Hematopoietic multipotent progenitor cell treated with erythropoietin and hydrocortisone succinate and interleukin-3 and kit ligand, for 4 days (in vitro differentiated cells): Measurements from ENCODE around the gene FAM234A.
A peak's percentile ranks its signal among the peaks of the same experiment; 100 is the strongest.
"Not testable (repeated sequence)": the region's sequence is repeated elsewhere in the genome, so short reads cannot be mapped to it uniquely, and the experiment has no call there.

Source experiments
- DNase-seq: peaks from one replicate; pipeline ENCODE4 v3.0.0-alpha.2; 2015

FAM234A gene

GRCh38 chr16:266258-267164, 31.9 kb downstream of the FAM234A start:
- no peak for DNase-seq

DNA sequence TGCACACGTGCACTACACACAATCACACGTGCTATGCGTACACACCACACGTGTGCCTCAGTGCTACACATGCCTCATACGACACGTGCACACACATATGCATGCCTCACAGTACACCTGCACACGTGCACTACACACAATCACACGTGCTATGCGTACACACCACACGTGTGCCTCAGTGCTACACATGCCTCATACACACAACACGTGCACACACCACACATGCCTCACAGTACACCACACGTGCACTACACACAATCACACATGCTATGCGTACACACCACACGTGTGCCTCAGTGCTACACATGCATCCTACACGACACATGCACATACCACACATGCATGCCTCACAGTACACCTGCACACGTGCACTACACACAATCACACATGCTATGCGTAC, 32.9 kb downstream of the FAM234A start:
- not testable (repeated sequence) for DNase-seq

GRCh38 chr16:268141-269053, 33.8 kb downstream of the FAM234A start:
- peak; percentile 54 for DNase-seq

DNA sequence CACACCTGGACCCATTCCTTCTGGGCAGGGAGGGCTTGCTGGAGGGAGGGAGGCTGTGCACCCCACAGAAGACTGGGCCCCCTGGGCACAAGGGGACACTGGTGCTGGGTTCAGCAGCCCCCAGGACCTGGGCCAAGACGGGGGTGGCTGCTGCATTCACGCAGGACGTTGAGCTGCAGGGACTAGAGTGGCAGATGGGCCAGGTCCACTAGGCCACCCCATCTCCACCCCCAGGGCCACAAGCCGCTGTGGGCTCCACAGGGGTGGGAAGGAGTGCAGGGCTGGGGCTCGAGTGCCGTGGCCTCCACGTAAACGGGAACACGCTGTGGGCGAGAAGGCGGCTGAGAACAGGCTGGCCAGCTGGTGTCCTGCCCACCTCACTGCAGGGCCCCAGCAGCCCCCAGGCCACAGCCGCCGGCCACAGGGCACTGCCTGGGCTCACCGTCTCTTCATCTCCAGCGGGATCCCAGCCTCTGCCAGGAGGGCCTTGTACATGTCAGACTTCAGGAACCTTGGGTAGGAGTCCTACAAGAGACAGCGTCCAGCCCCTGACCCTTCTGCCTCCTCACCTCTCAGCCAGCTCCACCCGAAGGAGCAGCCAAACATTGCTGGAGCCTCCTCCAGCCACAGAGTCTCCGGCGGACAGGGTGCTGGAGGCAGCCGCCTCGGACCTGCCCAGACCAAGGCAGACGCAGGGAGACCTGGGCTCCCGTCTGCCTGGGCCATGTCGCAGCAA, 34.6 kb downstream of the FAM234A start:
- no peak for DNase-seq

- DNase-seq: no peak
Measured at GRCh38 chr16:270381-271255, 36.0 kb downstream of the FAM234A start.

- no peak for DNase-seq
Measured at GRCh38 chr16:272633-273546, 38.3 kb downstream of the FAM234A start.

GRCh38 chr16:273547-274421, 39.2 kb downstream of the FAM234A start:
- DNase-seq: peak; percentile 37

DNA sequence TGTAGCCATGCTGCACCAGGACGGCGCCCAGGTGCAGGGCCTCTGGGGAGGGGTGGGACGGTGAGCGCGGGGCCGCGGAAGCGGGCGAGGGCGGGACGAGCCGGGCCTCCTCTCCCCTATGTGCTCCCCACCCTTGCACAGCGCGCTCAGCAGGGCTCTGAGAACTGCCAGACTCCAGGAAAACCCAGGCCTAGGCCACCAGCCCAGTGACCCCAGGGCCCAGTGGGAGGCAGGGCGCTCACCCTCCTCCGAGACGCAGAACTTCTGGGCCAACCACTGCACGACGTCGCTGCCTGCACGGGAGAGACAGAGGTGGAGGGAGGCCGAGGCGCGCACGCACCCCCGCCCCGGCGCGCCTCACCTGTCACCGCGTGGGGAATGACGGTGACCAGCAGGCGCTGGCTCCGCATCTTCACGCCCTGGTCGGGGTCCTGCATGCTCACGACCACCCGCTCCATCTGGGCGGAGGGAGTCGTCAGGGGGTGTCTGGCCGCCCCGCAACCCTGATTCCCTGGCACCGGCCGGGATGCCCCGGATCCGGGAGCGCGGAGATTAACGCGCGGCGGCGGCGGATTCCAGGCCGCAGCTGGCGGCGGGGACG, 40.5 kb downstream of the FAM234A start:
- DNase-seq: no peak

- DNase-seq: no peak
Measured at GRCh38 chr16:275786-276232, 41.2 kb downstream of the FAM234A start, which contains the start of gene RGS11. Gene RGS11, minus strand, starts transcription at chr16:275944. Its CDS starts 33 bp downstream, at chr16:275911.

- no peak for DNase-seq
Measured at GRCh38 chr16:276426-277077, 41.9 kb downstream of the FAM234A start.

DNA sequence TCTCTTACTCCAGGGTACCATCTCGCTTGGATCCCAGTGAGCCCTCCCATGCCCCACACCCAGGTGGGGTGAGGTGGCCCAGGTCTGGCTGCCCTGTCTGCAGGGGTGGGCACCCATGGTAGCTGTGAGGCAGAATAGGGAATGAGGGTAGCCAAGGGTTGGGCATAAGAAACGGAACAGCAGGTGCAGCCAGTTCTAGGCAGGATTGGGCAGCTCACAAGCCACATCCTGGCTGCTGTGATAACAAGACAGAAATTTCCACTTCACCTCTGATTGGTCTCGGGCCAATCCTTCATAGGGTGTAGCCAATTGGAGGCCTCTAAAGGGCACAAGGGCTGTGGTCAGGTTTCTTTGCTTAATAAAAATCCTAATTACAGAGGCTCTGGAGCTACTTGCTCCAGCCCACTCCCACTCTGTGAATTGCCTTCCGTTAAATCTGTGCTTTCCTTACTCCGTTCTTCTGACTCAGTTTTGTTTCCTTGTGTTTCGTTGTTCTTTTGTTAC, 44.3 kb downstream of the FAM234A start:
- peak; percentile 97 for DNase-seq

DNA sequence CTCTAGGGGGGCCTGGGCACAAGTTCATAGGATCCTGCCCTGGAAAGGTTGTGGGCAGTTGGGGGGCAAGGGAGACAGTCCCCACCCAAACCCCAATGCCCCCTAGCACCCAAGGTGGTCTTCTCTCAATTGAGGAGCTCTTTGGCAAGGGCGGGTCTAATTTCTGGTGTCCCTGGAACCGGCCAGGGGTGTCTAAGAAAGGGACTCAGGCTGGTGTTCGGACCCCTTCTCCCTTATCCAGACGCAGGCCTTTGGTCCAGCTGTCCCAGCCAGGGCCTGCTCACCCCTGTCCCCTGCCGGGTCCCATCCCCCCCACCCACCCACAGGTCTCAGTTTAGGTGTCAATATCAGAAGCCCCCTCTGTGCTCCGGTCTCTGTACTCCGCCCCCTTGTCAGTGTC, 44.9 kb downstream of the FAM234A start:
- no peak for DNase-seq

DNA sequence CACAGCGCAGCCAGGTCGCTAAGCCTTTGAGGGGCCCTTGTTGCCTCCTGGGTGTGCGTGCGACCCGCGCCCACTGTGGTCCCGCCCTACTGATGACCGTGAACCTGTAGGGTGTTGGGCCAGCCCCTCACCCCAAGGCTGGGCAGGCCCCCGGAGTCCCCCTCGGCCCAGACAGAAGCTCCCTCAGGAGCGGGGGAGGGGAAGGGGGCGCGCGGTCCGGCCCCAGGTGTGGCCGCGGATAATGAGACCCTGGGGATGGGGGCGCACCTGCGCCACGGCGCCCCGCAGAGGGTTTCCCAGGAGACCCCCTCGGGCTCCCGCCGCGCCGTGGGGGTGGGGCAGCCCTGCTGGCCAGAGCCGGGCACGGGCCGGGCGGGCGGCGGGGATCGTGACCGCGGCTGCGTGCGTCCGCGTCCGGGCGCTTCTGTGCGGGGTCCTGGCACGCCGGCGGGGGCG, 45.4 kb downstream of the FAM234A start:
- no peak for DNase-seq

DNA sequence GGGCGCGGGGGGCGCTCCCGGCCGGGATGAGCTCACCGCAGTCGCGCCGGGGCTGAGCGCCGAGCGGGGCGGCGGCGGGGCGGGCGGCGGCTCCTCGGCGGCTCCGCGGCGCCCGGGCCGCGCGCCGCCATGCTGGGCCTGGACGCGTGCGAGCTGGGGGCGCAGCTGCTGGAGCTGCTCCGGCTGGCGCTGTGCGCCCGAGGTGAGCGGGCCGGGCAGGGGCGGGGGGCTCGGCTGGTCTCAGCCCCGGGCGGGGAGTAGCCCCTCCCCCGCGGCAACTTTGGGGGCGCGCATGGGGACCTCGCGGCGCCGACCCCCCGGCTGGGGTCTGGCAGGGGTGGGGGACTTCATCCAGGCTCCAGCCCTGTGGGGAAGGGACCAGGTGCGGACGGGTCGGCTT, 45.9 kb downstream of the FAM234A start, which contains the start of gene ARHGDIG:
Gene ARHGDIG (plus strand): TSS at position 40 of the 400 bp plus-strand sequence. CDS start 90 bp downstream, at position 130.
- peak; percentile 35 for DNase-seq

GRCh38 chr16:280991-281659, 46.5 kb downstream of the FAM234A start:
- DNase-seq: no peak

GRCh38 chr16:281660-282255, 47.1 kb downstream of the FAM234A start:
- no peak for DNase-seq

DNA sequence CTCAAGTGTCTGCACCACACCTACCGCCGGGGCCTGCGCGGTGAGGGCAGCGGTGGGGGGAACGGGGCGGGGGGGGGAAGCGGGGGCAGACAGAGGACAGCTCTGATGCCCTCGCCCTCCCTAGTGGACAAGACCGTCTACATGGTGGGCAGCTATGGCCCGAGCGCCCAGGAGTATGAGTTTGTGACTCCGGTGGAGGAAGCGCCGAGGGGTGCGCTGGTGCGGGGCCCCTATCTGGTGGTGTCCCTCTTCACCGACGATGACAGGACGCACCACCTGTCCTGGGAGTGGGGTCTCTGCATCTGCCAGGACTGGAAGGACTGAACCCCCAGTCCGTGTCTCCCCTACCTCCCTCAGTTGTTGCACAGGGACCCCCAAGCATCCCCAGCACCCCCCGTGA, 47.9 kb downstream of the FAM234A start:
- DNase-seq: no peak
